HG03439 (cell line): Measurements from ENCODE around the gene MLYCD.
A peak's percentile ranks its signal among the peaks of the same experiment; 100 is the strongest.

Experiments used
- ATAC-seq: cut with Tn5 transposase; IDR thresholded peaks from one replicate; pipeline ENCODE4 v1.9.1; 2021; ENCODE audit warnings: mild to moderate bottlenecking, moderate library complexity; ENCODE audit not compliant: unreplicated experiment

The MLYCD gene

DNA sequence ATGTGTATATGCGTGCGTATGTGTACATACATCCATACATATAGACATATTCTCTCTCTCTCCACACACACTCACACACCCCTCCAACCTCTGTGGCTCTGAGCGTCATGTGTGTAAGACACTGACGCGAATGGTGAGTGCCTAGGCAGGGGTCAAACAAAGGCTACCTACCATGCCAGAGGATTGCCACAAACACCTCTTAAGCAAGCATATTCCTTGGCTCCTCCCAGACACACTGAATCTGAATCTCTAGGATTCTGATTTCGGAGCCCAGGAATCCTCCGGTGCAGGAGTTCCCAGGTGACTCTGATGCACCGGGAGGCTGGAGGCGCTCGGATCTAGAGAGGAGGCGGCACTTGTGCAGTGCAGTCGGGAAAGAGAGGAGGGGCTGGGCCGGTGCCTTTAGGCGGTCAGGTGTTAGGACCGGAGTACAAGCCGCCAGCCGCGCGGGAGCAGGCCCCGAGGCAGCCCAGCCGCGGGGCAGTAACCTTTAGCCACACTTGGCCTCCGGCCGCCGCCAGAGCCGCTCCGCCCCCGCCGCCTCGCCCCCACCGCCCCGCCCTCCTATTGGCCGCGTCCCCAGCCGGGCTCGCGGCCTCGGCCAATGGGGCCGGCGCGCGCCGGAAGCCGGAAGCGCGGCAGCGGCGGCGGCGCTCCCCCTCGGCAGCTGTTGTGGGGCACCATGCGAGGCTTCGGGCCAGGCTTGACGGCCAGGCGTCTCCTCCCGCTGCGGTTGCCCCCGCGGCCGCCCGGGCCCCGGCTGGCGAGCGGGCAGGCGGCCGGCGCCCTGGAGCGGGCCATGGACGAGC, at the start of gene MLYCD:
Gene MLYCD, plus strand, starts transcription at position 653 of the 809 bp plus-strand sequence. Its CDS starts 30 bp downstream, at position 683.
- ATAC-seq: peak; percentile 81

DNA sequence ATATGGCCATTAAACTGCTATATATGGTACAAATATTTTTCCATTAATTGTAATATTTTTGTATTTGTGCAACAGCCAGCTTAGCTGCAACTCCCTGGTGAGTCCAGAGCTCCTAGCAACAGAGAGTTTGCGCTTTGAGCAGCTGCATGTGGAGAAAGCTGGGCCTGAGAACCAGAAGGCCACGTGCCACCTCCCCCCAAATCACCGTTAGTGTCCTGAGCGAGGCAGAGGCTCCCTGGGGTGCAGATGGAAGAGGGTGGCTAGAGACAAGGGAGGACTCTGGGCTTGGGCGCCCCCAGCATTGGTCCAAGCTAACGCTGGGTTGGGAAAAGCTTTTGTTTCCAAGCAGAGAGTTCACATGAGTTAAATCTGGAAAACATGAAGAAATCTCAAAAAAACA, 49.5 kb upstream of the MLYCD start:
- no peak for ATAC-seq

DNA sequence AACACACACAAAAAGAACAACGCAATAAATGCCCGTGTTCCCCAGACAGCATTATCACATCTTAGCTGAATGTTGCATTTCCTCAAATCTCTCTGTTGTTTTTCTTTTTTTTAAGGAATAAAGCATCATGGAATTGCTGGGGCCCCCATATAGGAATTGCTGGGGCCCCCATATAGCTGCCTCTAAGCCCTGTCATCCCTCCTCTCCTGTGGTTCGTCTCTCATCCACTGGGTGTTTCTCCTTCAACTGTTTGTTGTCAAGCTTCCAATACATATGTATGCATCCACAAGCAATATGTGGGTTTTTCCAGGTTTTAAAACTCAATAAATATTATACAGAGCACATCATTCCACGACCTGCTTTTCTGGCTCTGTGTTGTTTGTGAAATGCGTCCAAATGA, 48.0 kb upstream of the MLYCD start:
- no peak for ATAC-seq

DNA sequence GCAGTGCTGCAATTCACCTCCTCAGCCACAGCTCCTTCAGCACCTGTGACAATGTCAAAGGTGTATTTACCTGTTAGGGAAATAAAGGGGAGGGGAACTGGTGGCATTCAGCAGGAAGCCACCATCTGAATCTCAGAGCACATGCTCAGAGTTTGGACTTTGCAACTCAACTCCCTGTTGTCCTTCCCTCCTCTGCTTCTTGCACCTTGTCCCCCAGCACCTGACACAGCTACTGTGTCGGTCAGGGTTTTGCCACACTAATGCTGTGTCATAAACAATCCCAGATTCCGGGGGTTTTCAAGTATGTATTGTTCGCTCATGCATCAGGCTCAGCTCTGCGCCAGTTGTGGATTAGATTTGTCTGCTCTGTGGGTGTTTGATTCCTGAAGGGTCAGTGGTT, 47.4 kb upstream of the MLYCD start:
- no peak for ATAC-seq

- no peak for ATAC-seq
Observed at GRCh38 chr16:83852774-83853173, 46.1 kb upstream of the MLYCD start.

- ATAC-seq: no peak
Observed at GRCh38 chr16:83853834-83854233, 45.1 kb upstream of the MLYCD start.

DNA sequence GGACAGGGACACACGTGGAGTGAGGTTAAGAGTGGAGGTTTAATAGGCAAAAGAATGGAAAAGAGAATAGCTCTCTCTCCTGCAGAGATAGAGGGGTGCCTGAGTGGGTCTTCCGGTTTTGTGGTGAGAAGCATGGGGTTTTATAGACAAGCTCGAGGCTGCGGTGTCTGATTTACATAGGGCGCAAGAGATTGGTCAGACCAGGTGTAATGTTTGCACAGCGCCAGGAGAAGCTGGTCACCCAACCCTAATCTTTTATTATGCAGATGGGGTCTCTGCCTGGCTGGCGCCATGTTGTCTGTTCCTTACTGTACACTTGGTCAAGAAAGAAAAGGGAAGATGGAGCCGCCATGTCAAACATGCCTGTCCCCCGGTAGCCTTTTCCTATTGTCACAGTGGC, 44.5 kb upstream of the MLYCD start:
- no peak for ATAC-seq

GRCh38 chr16:83856792-83857191, 42.1 kb upstream of the MLYCD start:
- ATAC-seq: no peak

DNA sequence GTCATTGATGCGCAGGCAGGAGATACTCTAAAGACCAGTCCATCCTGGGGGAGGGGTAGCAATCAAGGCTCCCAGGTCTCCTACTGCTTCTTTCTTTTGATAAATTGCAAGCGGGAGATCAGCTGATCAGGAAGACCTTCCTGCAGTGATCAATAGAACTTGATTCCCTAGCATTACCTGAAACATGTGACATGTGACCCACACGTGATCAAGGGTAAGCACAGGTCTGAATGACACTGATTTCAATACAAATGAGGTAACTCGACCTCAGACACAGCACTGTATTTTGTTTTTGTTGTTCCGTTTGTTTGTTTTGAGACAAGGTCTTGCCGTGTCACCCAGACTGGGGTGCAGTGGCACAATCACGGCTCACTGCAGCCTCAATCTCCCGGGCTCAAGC, 39.6 kb upstream of the MLYCD start:
- no peak for ATAC-seq

DNA sequence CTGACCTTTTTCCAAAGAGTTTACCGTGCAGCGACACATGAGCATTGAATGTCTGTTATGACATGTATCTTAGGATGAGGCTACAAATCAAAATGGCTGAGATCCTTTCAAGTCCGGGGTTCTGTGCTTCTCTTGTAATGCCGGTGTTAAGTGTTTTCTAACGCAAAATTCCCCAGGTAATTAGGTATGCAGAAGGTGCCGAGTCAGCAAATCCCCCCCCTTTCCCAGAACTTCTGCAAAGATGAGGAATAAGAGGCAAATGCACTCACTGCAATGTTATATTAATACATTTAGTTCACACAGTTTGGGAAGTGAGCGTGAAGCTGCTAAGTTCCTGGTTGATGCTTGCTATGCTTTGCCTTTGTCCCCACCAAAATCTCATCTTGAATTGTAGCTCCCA, 36.3 kb upstream of the MLYCD start:
- ATAC-seq: no peak

- ATAC-seq: no peak
Observed at GRCh38 chr16:83863682-83864081, 35.2 kb upstream of the MLYCD start.

DNA sequence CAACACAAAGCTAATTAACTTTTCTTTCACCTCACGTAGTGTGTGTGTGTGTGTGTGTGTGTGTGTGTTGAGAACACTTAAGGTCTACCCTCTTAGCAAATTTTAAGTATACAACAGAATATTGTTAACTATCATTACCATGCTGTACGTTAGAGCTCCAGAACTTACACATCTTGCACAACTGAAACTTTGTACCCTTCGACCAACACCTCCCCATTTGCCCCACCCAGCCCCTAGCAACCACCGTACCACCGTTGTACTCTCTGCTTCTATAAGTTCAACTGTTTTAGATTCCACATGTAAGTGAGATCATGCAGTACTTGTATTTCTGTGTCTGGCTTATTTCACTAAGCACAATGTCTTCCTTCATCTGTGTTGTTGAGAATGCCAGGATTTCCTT, 28.1 kb upstream of the MLYCD start:
- ATAC-seq: no peak

DNA sequence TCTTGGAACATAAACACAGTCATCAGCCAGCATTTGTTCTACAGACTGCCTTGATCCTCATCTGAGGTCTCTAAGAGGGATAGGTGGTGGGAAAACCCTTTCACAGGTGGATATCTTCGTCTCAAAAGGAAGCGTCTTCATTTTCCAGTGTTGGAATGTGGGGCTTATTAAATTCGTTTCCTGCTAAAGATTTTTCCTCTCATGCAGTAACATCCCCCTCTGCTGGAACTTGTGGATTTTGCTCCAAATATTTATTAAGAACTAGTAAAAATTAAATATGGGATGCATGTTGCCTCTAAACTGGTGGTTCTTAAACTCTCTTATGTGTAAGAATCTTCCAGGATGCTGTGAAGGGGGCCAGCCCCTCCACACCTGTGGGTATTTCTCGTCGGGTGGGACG, 20.1 kb upstream of the MLYCD start:
- no peak for ATAC-seq

GRCh38 chr16:83882163-83882885, 16.6 kb upstream of the MLYCD start:
- ATAC-seq: no peak

DNA sequence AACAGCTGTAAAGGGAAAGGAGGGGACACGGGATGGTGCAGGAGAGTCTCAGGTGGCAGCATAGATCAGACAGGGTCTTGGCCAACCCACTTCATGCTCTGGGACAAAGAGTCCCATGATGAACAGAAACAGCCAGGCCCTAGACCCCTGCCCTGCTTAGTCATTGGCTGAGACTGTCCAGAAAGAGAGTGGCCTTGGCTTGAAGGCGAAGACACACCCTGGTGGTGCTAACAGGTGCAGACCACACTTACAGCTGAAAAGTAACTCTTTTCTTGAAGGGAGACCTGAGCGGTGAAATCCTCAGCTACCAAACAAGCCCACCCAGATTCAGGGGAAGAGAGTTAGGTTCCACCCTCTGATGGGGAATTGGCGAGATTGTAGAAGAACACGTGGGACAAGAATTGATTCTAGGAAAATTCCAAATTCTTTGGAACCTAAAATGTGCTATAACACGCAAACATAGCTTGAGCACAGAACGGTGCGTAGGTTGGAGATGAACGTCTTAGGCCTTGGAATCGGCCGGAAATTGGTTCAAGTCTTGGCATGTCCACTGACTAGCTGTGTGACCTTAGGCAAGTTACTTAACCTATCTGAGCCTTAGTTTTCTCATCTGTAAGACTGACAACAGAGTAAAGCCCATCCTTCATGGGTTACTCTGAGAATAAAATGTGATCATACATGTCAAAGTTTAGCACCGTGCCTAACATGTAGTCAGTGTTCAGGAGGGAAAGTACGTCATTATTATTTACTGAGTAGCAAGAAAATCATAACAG, 12.5 kb upstream of the MLYCD start:
- ATAC-seq: no peak

DNA sequence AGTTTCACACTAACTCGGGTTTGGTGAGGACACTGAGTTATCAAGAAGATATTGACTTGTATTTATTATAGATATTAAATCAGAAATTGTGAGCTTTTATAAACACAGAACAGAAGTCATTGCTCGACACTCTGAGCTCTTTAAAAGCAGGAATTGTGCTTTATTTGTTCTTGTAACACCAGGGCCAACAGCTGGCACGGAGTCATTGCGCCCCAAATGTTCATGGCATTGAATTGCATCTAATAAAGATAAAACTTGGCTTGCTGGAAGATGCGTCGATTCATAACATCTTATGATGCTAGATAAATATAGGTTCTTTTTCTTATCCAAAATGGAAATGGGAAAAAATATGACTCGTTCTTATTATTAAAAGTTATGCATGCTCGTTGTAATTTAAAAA, 11.8 kb upstream of the MLYCD start:
- no peak for ATAC-seq

DNA sequence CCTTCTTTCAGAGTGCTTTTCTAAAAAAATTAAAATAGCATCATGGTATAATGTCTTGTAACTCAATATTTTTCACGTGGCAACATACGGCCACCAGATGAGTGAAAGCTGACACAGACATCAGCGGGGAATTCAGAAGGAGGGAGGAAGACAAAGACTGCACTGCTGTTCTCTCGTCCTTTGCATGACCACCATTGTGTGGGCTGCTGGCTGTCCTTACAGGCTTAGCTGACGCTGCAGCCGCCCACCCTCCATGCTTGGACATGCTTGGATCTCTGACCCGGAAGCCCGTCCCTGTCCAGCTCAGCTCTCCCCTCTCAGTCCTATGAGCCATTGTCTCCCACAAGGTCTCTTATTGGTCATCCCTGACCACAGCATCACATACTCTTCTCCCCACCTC, 11.4 kb upstream of the MLYCD start:
- no peak for ATAC-seq

GRCh38 chr16:83888672-83889044, 10.3 kb upstream of the MLYCD start:
- no peak for ATAC-seq

DNA sequence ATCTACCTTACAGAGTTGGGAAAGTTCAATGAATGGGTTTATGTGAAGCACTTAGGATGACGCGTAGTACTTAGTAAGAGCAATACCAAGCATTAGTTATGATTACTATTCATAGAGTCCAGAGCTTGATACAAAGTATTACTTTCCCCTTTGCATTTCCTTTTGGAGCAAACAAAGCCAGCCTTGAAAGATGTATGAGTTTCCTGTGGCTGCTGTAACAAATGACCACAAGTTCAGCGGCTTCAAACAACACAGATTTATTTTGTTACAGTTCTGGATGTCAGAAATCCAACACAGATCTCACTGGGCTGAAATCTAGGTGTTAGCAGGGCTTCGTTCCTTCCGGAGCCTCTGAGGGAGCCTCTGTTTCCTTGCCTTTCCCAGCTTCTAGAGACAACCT, 8.6 kb upstream of the MLYCD start:
- no peak for ATAC-seq

DNA sequence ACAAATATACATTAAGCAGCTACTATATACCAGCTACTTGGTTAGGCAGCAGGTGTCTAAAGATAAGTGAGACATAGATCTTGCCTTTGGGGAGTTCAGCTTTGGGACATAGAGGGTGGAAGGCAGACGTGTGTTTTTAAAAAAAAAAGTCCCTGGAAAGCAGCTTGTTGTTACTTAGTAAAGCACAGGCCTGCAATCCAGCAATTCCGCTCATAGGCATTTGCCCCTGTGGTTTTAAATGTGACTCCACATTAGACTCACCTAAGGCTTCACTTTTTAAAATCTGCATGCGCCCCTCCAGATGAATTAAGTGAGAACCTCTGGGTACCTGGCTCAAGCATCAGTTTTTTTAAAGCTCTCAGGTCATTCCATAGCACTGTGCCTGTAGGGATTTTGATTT, 7.2 kb upstream of the MLYCD start:
- ATAC-seq: no peak

GRCh38 chr16:83895243-83895642, 3.7 kb upstream of the MLYCD start:
- ATAC-seq: no peak

DNA sequence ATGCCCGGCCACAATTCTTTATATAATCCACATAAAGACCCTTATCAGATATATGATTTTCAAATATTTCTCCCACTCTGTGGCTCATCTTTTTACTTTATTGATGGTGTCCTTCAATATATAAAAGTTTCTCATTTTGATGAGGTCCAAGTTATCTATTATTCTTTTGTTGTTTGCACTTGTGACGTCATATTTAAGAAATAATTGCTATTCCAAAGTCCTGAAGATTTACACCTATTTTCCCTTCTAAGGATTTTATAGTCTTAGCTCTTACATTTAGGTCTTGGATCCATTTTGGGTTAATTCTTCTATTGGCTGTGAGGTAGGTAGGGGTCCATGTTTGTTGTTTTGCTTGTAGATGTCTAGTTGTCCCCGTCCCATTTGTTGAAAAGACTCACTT, 3.0 kb upstream of the MLYCD start:
- no peak for ATAC-seq
